Gastroesophageal sphincter (tissue), 3 donors: ENCODE data around the gene SMURF2.

ENCODE experiments used
- CTCF ChIP-seq, 4 experiments: fragments of 200-600 bp in 2 of 4; fragments of 450-650 bp in 2 of 4; sonication (generic) in 1 of 4; IDR thresholded peaks; one replicate each; pipeline ENCODE4 v1.5.1; 2017 to 2019; ENCODE audit warnings: antibody characterized with exemption in 4 of 4, mild to moderate bottlenecking in 2 of 4, moderate library complexity in 2 of 4
- EP300 ChIP-seq: sonication (generic); formaldehyde crosslinking; IDR thresholded peaks from one replicate; pipeline ENCODE4 v1.6.1; 2017; ENCODE audit warnings: antibody characterized with exemption, mild to moderate bottlenecking
- POLR2A ChIP-seq, 2 donors: fragments of 450-650 bp; IDR thresholded peaks; one replicate each; pipeline ENCODE4 v1.6.1; 2017; ENCODE audit warnings: antibody characterized with exemption in 2 of 2, mild to moderate bottlenecking in 2 of 2, moderate library complexity in 1 of 2

DNA sequence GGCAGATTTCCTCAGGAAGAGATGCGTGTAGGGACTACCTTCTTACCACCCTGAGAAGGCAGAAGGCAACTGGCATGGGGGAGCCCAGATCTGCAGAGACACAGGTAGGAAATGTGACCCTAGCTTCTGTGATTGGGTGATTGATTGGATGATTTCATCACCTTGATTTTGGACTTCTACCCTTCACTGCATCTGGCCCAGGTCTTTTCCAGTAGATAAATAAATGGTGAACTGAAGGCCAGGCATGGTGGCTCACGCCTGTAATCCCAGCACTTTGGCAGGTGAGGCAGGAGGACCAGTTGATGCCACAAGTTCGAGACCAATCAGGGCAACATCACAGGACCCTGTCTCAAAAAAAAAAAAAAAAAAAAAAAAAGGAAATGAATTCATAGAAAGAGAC lies 14.7 kb upstream of the SMURF2 start:
- TF ChIP-seq CTCF (IDR thresholded peaks at IDR 0.05): no peak
- TF ChIP-seq POLR2A (IDR thresholded peaks at IDR 0.05): no peak
- no peak for TF ChIP-seq EP300
